ENCODE data around the gene CHPF2.

DNA sequence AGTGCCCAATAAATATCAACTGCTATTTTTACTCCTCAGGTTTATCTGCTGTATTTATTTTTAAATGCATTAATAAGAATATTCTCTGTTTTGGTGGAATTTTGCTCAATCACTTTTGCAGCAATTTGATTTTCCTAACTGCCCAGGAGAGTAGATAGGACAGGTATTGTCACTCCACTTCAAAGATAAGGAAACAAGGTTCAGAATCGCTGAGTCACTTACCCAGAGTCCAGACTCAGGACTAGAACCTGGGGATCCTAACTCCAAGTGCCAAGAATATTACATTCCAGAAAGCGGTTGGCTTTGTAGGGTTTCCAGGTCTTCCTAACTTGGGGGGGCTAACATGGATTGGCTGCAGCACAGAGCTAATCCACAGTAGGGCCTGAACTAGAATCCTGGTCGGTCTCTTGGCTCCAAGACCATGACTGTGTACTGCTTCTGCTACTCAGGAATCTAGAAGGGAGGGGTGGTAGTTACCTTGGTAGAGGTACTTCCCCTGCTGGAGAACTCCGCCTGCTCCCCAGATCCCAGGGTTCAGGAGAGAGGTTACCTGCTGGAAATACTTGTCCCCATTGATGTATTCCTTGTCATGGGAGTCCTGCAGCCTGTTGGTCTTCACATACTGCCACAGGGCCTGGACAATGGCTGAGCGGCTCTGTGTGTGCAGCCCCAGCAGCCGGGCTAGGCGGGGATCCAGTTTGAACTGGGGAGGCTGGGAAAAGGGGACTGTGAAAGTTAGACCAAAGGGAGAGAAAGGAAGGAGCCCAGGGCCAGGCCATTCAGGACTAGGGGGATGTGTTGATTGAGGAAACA lies 8.9 kb downstream of the CHPF2 start:
- TF ChIP-seq, protein P1, sequence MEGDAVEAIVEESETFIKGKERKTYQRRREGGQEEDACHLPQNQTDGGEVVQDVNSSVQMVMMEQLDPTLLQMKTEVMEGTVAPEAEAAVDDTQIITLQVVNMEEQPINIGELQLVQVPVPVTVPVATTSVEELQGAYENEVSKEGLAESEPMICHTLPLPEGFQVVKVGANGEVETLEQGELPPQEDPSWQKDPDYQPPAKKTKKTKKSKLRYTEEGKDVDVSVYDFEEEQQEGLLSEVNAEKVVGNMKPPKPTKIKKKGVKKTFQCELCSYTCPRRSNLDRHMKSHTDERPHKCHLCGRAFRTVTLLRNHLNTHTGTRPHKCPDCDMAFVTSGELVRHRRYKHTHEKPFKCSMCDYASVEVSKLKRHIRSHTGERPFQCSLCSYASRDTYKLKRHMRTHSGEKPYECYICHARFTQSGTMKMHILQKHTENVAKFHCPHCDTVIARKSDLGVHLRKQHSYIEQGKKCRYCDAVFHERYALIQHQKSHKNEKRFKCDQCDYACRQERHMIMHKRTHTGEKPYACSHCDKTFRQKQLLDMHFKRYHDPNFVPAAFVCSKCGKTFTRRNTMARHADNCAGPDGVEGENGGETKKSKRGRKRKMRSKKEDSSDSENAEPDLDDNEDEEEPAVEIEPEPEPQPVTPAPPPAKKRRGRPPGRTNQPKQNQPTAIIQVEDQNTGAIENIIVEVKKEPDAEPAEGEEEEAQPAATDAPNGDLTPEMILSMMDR (IDR thresholded peaks at IDR 0.05 in 2 of 3, conservative IDR thresholded peaks at IDR 0.05 in 1 of 3; ENCODE audit: borderline replicate concordance in 1 of 3, insufficient read depth in 1 of 3, low read depth in 2 of 3, low read length in 2 of 3) = no peak
- TF ChIP-seq SIN3A (IDR thresholded peaks at IDR 0.05; ENCODE audit: low read depth) = no peak
- TF ChIP-seq POLR2AphosphoS5 (IDR thresholded peaks at IDR 0.05; ENCODE audit: low read depth, low read length) = no peak
- TF ChIP-seq, protein P2, sequence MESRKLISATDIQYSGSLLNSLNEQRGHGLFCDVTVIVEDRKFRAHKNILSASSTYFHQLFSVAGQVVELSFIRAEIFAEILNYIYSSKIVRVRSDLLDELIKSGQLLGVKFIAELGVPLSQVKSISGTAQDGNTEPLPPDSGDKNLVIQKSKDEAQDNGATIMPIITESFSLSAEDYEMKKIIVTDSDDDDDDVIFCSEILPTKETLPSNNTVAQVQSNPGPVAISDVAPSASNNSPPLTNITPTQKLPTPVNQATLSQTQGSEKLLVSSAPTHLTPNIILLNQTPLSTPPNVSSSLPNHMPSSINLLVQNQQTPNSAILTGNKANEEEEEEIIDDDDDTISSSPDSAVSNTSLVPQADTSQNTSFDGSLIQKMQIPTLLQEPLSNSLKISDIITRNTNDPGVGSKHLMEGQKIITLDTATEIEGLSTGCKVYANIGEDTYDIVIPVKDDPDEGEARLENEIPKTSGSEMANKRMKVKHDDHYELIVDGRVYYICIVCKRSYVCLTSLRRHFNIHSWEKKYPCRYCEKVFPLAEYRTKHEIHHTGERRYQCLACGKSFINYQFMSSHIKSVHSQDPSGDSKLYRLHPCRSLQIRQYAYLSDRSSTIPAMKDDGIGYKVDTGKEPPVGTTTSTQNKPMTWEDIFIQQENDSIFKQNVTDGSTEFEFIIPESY (IDR thresholded peaks at IDR 0.05; ENCODE audit: extremely low read depth, insufficient replicate concordance, low read length) = no peak
- TF ChIP-seq POLR2A (IDR thresholded peaks at IDR 0.05; ENCODE audit: borderline replicate concordance, extremely low read depth, insufficient read depth, insufficient read length) = no peak
- no peak for TF ChIP-seq EZH2 (IDR thresholded peaks at IDR 0.05)
- TF ChIP-seq YY1 (IDR thresholded peaks at IDR 0.05; ENCODE audit: extremely low read depth, insufficient replicate concordance, low read depth, low read length) = no peak
- no peak for TF ChIP-seq ELF1 (IDR thresholded peaks at IDR 0.05; ENCODE audit: borderline replicate concordance, low read depth)
- TF ChIP-seq, protein P3, sequence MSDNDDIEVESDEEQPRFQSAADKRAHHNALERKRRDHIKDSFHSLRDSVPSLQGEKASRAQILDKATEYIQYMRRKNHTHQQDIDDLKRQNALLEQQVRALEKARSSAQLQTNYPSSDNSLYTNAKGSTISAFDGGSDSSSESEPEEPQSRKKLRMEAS (IDR thresholded peaks at IDR 0.05) = no peak
- TF ChIP-seq, protein P4, sequence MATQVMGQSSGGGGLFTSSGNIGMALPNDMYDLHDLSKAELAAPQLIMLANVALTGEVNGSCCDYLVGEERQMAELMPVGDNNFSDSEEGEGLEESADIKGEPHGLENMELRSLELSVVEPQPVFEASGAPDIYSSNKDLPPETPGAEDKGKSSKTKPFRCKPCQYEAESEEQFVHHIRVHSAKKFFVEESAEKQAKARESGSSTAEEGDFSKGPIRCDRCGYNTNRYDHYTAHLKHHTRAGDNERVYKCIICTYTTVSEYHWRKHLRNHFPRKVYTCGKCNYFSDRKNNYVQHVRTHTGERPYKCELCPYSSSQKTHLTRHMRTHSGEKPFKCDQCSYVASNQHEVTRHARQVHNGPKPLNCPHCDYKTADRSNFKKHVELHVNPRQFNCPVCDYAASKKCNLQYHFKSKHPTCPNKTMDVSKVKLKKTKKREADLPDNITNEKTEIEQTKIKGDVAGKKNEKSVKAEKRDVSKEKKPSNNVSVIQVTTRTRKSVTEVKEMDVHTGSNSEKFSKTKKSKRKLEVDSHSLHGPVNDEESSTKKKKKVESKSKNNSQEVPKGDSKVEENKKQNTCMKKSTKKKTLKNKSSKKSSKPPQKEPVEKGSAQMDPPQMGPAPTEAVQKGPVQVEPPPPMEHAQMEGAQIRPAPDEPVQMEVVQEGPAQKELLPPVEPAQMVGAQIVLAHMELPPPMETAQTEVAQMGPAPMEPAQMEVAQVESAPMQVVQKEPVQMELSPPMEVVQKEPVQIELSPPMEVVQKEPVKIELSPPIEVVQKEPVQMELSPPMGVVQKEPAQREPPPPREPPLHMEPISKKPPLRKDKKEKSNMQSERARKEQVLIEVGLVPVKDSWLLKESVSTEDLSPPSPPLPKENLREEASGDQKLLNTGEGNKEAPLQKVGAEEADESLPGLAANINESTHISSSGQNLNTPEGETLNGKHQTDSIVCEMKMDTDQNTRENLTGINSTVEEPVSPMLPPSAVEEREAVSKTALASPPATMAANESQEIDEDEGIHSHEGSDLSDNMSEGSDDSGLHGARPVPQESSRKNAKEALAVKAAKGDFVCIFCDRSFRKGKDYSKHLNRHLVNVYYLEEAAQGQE (IDR thresholded peaks at IDR 0.05; ENCODE audit: low read depth) = no peak

Measured in HCT116 (cell line).